ENCODE results near the gene SEBOX. TPM values are rescaled to one million over a fixed set of nuclear protein-coding genes. Genes with fewer than 3 reads are reported as not detected.

Gene SEBOX
- total RNA-seq, 1 donor, result not detected

GRCh38 chr17:28333083-28333746 lies 31.8 kb downstream of the SEBOX start:
- DNase-seq (ENCODE audit: low read depth), result no peak
- no peak overlapping the region for H3K4me3 ChIP-seq (ENCODE audit: low read depth, low read length)
- no peak for TF ChIP-seq CTCF (IDR thresholded peaks at IDR 0.05; ENCODE audit: insufficient read depth, low read length)

GRCh38 chr17:28331891-28332420 lies 33.0 kb downstream of the SEBOX start:
- no peak overlapping the region for H3K4me3 ChIP-seq (ENCODE audit: low read depth, low read length)
- no peak for TF ChIP-seq CTCF (IDR thresholded peaks at IDR 0.05; ENCODE audit: insufficient read depth, low read length)
- DNase-seq (ENCODE audit: low read depth), result no peak

GRCh38 chr17:28330671-28331070 lies 34.3 kb downstream of the SEBOX start:
- H3K4me3 ChIP-seq (ENCODE audit: low read depth, low read length), result no peak overlapping the region
- DNase-seq (ENCODE audit: low read depth), result no peak
- TF ChIP-seq CTCF (IDR thresholded peaks at IDR 0.05; ENCODE audit: insufficient read depth, low read length), result no peak

- H3K4me3 ChIP-seq (ENCODE audit: low read depth, low read length), result no peak overlapping the region
- TF ChIP-seq CTCF (IDR thresholded peaks at IDR 0.05; ENCODE audit: insufficient read depth, low read length), result no peak
- no peak for DNase-seq (ENCODE audit: low read depth)
Observed at GRCh38 chr17:28328325-28328724, 36.7 kb downstream of the SEBOX start.

- no peak overlapping the region for H3K4me3 ChIP-seq (ENCODE audit: low read depth, low read length)
- peak; percentile 28 for DNase-seq (ENCODE audit: low read depth)
- TF ChIP-seq CTCF (IDR thresholded peaks at IDR 0.05; ENCODE audit: insufficient read depth, low read length), result no peak
Observed at GRCh38 chr17:28327709-28328108, 37.3 kb downstream of the SEBOX start.

- TF ChIP-seq CTCF (IDR thresholded peaks at IDR 0.05; ENCODE audit: insufficient read depth, low read length), result no peak
- no peak overlapping the region for H3K4me3 ChIP-seq (ENCODE audit: low read depth, low read length)
- no peak for DNase-seq (ENCODE audit: low read depth)
Observed at GRCh38 chr17:28327031-28327607, 37.9 kb downstream of the SEBOX start.
